ENCODE results near the gene GPC6.

GPC6 gene

GRCh38 chr13:93685900-93686299, 459.3 kb downstream of the GPC6 start:
- Histone ChIP-seq H3K36me3 (no peaks in the 10 kb centered on the region), H3K27me3 (ENCODE audit: insufficient read depth, low read depth, severe bottlenecking) (no peaks in the 10 kb centered on the region), H3K27ac (no peak overlapping the region), H3K9me3 (ENCODE audit: severe bottlenecking) (no peaks in the 10 kb centered on the region), H3K4me3 (ENCODE audit: low read depth, low read length) (no peak overlapping the region)
- TF ChIP-seq CTCF (IDR thresholded peaks at IDR 0.05; ENCODE audit: low read depth, low read length): no peak
- DNase-seq: no peak

GRCh38 chr13:93686399-93686798, 459.8 kb downstream of the GPC6 start:
- Histone ChIP-seq H3K27ac (no peak overlapping the region), H3K27me3 (ENCODE audit: insufficient read depth, low read depth, severe bottlenecking) (no peaks in the 10 kb centered on the region), H3K9me3 (ENCODE audit: severe bottlenecking) (no peaks in the 10 kb centered on the region), H3K4me3 (ENCODE audit: low read depth, low read length) (no peak overlapping the region), H3K36me3 (no peaks in the 10 kb centered on the region)
- no peak for TF ChIP-seq CTCF (IDR thresholded peaks at IDR 0.05; ENCODE audit: low read depth, low read length)
- no peak for DNase-seq

GRCh38 chr13:93687261-93687660, 460.7 kb downstream of the GPC6 start:
- H3K27ac ChIP-seq: no peak overlapping the region
- no peaks in the 10 kb centered on the region for H3K27me3 ChIP-seq (ENCODE audit: insufficient read depth, low read depth, severe bottlenecking)
- H3K36me3 ChIP-seq: no peaks in the 10 kb centered on the region
- TF ChIP-seq CTCF (IDR thresholded peaks at IDR 0.05; ENCODE audit: low read depth, low read length): no peak
- H3K4me3 ChIP-seq (ENCODE audit: low read depth, low read length): no peak overlapping the region
- DNase-seq: no peak
- no peaks in the 10 kb centered on the region for H3K9me3 ChIP-seq (ENCODE audit: severe bottlenecking)

- no peak overlapping the region for H3K4me3 ChIP-seq (ENCODE audit: low read depth, low read length)
- no peaks in the 10 kb centered on the region for H3K9me3 ChIP-seq (ENCODE audit: severe bottlenecking)
- H3K27ac ChIP-seq: no peak overlapping the region
- DNase-seq: no peak
- H3K27me3 ChIP-seq (ENCODE audit: insufficient read depth, low read depth, severe bottlenecking): no peaks in the 10 kb centered on the region
- no peak for TF ChIP-seq CTCF (IDR thresholded peaks at IDR 0.05; ENCODE audit: low read depth, low read length)
- no peaks in the 10 kb centered on the region for H3K36me3 ChIP-seq
Observed at GRCh38 chr13:93689333-93689732, 462.7 kb downstream of the GPC6 start.

GRCh38 chr13:93690139-93690538, 463.5 kb downstream of the GPC6 start:
- H3K4me3 ChIP-seq (ENCODE audit: low read depth, low read length): no peak overlapping the region
- no peaks in the 10 kb centered on the region for H3K36me3 ChIP-seq
- H3K27me3 ChIP-seq (ENCODE audit: insufficient read depth, low read depth, severe bottlenecking): no peaks in the 10 kb centered on the region
- no peaks in the 10 kb centered on the region for H3K9me3 ChIP-seq (ENCODE audit: severe bottlenecking)
- no peak overlapping the region for H3K27ac ChIP-seq
- TF ChIP-seq CTCF (IDR thresholded peaks at IDR 0.05; ENCODE audit: low read depth, low read length): no peak
- DNase-seq: no peak

GRCh38 chr13:93698016-93698613, 471.5 kb downstream of the GPC6 start:
- peaks cover 11% of the 10 kb centered on the region for H3K36me3 ChIP-seq
- no peaks in the 10 kb centered on the region for H3K27me3 ChIP-seq (ENCODE audit: insufficient read depth, low read depth, severe bottlenecking)
- peaks cover 4% of the 10 kb centered on the region for H3K9me3 ChIP-seq (ENCODE audit: severe bottlenecking)
- TF ChIP-seq CTCF (IDR thresholded peaks at IDR 0.05; ENCODE audit: low read depth, low read length): no peak
- H3K4me3 ChIP-seq (ENCODE audit: low read depth, low read length): no peak overlapping the region
- H3K27ac ChIP-seq: no peak overlapping the region
- DNase-seq: no peak
